Neural cell (in vitro differentiated cells): ENCODE data around the gene RNASEH1. TPM values are rescaled to one million over a fixed set of nuclear protein-coding genes. Genes with fewer than 3 reads are reported as not detected.

Experiments used
- H2AFZ ChIP-seq: fragments of 200-600, 300-800 bp; sonication (generic), shearing (Covaris generic); 2 replicates; pipeline ENCODE4 v1.6.0; 2014; ENCODE audit warnings: low read depth, mild to moderate bottlenecking, antibody characterized with exemption, low read length, moderate library complexity
- H3F3A ChIP-seq: fragments of 200-600 bp; shearing (Covaris generic); 2 replicates; pipeline ENCODE4 v1.6.1; 2016; ENCODE audit warnings: mild to moderate bottlenecking, moderate library complexity, mixed read lengths, antibody characterized with exemption, low read length; ENCODE audit not compliant: insufficient read depth, poor library complexity, severe bottlenecking
- H3K27ac ChIP-seq: fragments of 200-600, 300-800 bp; sonication (generic), shearing (Covaris generic); 2 replicates; pipeline ENCODE4 v1.5.1; 2014; ENCODE audit warnings: mild to moderate bottlenecking, low read length, moderate library complexity
- H3K27me3 ChIP-seq: fragments of 300-800, 200-600 bp; sonication (generic), shearing (Covaris generic); 2 replicates; pipeline ENCODE4 v1.6.0; 2014; ENCODE audit warnings: mild to moderate bottlenecking, low read depth, low read length, moderate library complexity; ENCODE audit not compliant: insufficient read depth
- H3K36me3 ChIP-seq: fragments of 300-800, 200-600 bp; sonication (generic), shearing (Covaris generic); 2 replicates; pipeline ENCODE4 v1.5.1; 2014; ENCODE audit warnings: mild to moderate bottlenecking, antibody characterized with exemption, low read length, moderate library complexity; ENCODE audit not compliant: insufficient read depth
- H3K4me2 ChIP-seq: fragments of 300-800, 200-600 bp; sonication (generic), shearing (Covaris generic); 2 replicates; pipeline ENCODE4 v1.6.0; 2014; ENCODE audit warnings: mild to moderate bottlenecking, low read length
- H3K4me3 ChIP-seq: fragments of 300-800, 200-600 bp; sonication (generic), shearing (Covaris generic); 2 replicates; pipeline ENCODE4 v1.5.1; 2014; ENCODE audit warnings: mild to moderate bottlenecking, low read length, moderate library complexity
- H3K79me2 ChIP-seq: fragments of 200-600 bp; shearing (Covaris generic); replicated peaks from 2 replicates; pipeline ENCODE4 v1.6.0; 2014; ENCODE audit warnings: mild to moderate bottlenecking, low read length, moderate library complexity; ENCODE audit not compliant: insufficient read depth
- H3K9ac ChIP-seq: fragments of 300-800, 200-600 bp; sonication (generic), shearing (Covaris generic); 2 replicates; pipeline ENCODE4 v1.6.1; 2016; ENCODE audit warnings: mild to moderate bottlenecking, low read length, mixed read lengths
- H3K9me2 ChIP-seq: fragments of 200-600 bp; shearing (Covaris generic); 2 replicates; pipeline ENCODE4 v1.6.1; 2016; ENCODE audit warnings: mild to moderate bottlenecking, low read length, mixed read lengths; ENCODE audit not compliant: insufficient read depth
- H3K9me3 ChIP-seq: fragments of 200-600, 300-800 bp; sonication (generic), shearing (Covaris generic); 2 replicates; pipeline ENCODE4 v1.6.1; 2016; ENCODE audit warnings: mild to moderate bottlenecking, mixed run types, low read length, moderate library complexity, mixed read lengths
- H4K20me1 ChIP-seq: fragments of 200-600 bp; shearing (Covaris generic); 2 replicates; pipeline ENCODE4 v1.6.1; 2016; ENCODE audit warnings: mild to moderate bottlenecking, mixed run types; ENCODE audit not compliant: insufficient read depth
- CTCF ChIP-seq: fragments of 450-650 bp; IDR thresholded peaks from 2 replicates; pipeline ENCODE4 v1.5.1; 2014; ENCODE audit warnings: antibody characterized with exemption, mild to moderate bottlenecking, moderate library complexity; ENCODE audit not compliant: poor library complexity, severe bottlenecking
- EP300 ChIP-seq: fragments of 450-650 bp; conservative IDR thresholded peaks from 2 replicates; pipeline ENCODE4 v1.6.1; 2014; ENCODE audit warnings: antibody characterized with exemption, mild to moderate bottlenecking, moderate library complexity; ENCODE audit not compliant: poor library complexity, severe bottlenecking
- EZH2 ChIP-seq: fragments of 200-600, 300-800 bp; shearing (Covaris generic), sonication (generic); IDR thresholded peaks from 2 replicates; pipeline ENCODE4 v1.6.1; 2014; ENCODE audit warnings: antibody characterized with exemption, low read length, borderline replicate concordance, mild to moderate bottlenecking; ENCODE audit not compliant: insufficient read depth, poor library complexity, severe bottlenecking
- MXI1 ChIP-seq: fragments of 450-650 bp; conservative IDR thresholded peaks from 2 replicates; pipeline ENCODE4 v1.6.1; 2014; ENCODE audit warnings: antibody characterized with exemption, mild to moderate bottlenecking; ENCODE audit not compliant: poor library complexity, severe bottlenecking
- POLR2AphosphoS5 ChIP-seq: IDR thresholded peaks from 2 replicates; pipeline ENCODE4 v1.6.1; 2012
- RAD21 ChIP-seq: fragments of 450-650 bp; conservative IDR thresholded peaks from 2 replicates; pipeline ENCODE4 v1.6.1; 2014; ENCODE audit warnings: antibody characterized with exemption, mild to moderate bottlenecking, moderate library complexity
- SMC3 ChIP-seq: fragments of 450-650 bp; conservative IDR thresholded peaks from 2 replicates; pipeline ENCODE4 v1.6.1; 2014; ENCODE audit warnings: antibody characterized with exemption, mild to moderate bottlenecking, moderate library complexity; ENCODE audit not compliant: poor library complexity
- TAF1 ChIP-seq: IDR thresholded peaks from 2 replicates; pipeline ENCODE4 v1.6.1; 2012; ENCODE audit warnings: low read depth
- polyA plus RNA-seq: library from polyadenylated mRNA; depleted of rRNA; stranded (reverse); fragments of >200 nt; gene quantifications from 2 replicates; pipeline ENCODE4 v1.2.3, GENCODE V29; 2014
- TF ChIP-seq, protein P1 (sequence below): IDR thresholded peaks from 2 replicates; pipeline ENCODE4 v1.6.1; 2012; ENCODE audit warnings: borderline replicate concordance

The RNASEH1 gene
- polyA plus RNA-seq, 1 donor from 2014 or later, result 23.4 TPM

GRCh38 chr2:3594493-3595281 is 36.6 kb upstream of the RNASEH1 start, which contains the start of gene COLEC11:
COLEC11 (plus strand) TSS chr2:3595112; CDS start chr2:3604341, 9,229 bp downstream.
- no peaks in the 10 kb centered on the region for H3K9me2 ChIP-seq
- no peaks in the 10 kb centered on the region for H3K27me3 ChIP-seq
- H3K4me3 ChIP-seq, result no peak within 1 kb of the TSS
- no peaks in the 10 kb centered on the region for H3K9me3 ChIP-seq
- H3K27ac ChIP-seq, result no peak within 1 kb of the TSS
- H3K36me3 ChIP-seq, result no peaks in the 10 kb centered on the region
- no peak within 1 kb of the TSS for H3K9ac ChIP-seq
- H3F3A ChIP-seq, result no peaks in the 10 kb centered on the region
- no peaks in the 10 kb centered on the region for H3K79me2 ChIP-seq
- no peak within 1 kb of the TSS for H3K4me2 ChIP-seq
- TF ChIP-seq SMC3, result no peak
- TF ChIP-seq POLR2AphosphoS5, result no peak
- no peak for TF ChIP-seq EZH2
- no peak for TF ChIP-seq CTCF
- TF ChIP-seq EP300, result no peak
- TF ChIP-seq TAF1, result no peak
- TF ChIP-seq, protein P1, sequence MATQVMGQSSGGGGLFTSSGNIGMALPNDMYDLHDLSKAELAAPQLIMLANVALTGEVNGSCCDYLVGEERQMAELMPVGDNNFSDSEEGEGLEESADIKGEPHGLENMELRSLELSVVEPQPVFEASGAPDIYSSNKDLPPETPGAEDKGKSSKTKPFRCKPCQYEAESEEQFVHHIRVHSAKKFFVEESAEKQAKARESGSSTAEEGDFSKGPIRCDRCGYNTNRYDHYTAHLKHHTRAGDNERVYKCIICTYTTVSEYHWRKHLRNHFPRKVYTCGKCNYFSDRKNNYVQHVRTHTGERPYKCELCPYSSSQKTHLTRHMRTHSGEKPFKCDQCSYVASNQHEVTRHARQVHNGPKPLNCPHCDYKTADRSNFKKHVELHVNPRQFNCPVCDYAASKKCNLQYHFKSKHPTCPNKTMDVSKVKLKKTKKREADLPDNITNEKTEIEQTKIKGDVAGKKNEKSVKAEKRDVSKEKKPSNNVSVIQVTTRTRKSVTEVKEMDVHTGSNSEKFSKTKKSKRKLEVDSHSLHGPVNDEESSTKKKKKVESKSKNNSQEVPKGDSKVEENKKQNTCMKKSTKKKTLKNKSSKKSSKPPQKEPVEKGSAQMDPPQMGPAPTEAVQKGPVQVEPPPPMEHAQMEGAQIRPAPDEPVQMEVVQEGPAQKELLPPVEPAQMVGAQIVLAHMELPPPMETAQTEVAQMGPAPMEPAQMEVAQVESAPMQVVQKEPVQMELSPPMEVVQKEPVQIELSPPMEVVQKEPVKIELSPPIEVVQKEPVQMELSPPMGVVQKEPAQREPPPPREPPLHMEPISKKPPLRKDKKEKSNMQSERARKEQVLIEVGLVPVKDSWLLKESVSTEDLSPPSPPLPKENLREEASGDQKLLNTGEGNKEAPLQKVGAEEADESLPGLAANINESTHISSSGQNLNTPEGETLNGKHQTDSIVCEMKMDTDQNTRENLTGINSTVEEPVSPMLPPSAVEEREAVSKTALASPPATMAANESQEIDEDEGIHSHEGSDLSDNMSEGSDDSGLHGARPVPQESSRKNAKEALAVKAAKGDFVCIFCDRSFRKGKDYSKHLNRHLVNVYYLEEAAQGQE, result no peak
- TF ChIP-seq RAD21, result no peak
- TF ChIP-seq MXI1, result no peak
- H2AFZ ChIP-seq, result no peak within 1 kb of the TSS
- no peaks in the 10 kb centered on the region for H4K20me1 ChIP-seq

DNA sequence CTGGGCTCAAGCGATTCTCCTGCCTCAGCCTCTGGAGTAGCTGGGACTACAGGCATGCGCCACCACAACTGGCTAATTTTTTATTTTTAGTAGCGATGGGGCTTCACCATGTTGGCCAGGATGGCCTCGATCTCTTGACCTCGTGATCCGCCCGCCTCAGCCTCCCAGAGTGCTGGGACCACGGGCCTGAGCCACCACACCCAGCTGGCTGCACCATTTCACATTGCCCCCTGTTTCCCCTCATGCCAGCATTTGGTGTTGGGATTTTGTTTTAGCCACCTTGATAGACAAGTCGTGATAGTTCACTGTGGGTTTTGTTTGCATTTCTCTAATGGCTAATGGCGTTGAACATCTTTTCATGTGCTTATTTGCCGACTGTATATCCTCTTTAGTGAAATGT is 31.0 kb upstream of the RNASEH1 start:
- Histone ChIP-seq H3K36me3 (no peaks in the 10 kb centered on the region), H3K27ac (no peak overlapping the region), H3K4me2 (no peak overlapping the region), H4K20me1 (no peaks in the 10 kb centered on the region), H2AFZ (no peak overlapping the region), H3F3A (no peaks in the 10 kb centered on the region), H3K4me3 (no peak overlapping the region), H3K79me2 (no peaks in the 10 kb centered on the region), H3K9me3 (no peaks in the 10 kb centered on the region), H3K27me3 (no peaks in the 10 kb centered on the region), H3K9ac (no peak overlapping the region), H3K9me2 (no peaks in the 10 kb centered on the region)
- TF ChIP-seq TAF1 (no peak), CTCF (no peak), EZH2 (no peak), MXI1 (no peak), RAD21 (no peak), POLR2AphosphoS5 (no peak), SMC3 (no peak), EP300 (no peak)
- TF ChIP-seq, protein P1, result no peak
